H1 (cell line): ENCODE measurements around the gene PTCH1. TPM values are rescaled to one million over a fixed set of nuclear protein-coding genes. Genes with fewer than 3 reads are reported as not detected.

Experiments
- JUND ChIP-seq: IDR thresholded peaks from 2 replicates; pipeline ENCODE4 v1.6.1; 2011; ENCODE audit warnings: mild to moderate bottlenecking, improper control_type of control experiment, low read length
- RNF2 ChIP-seq: fragments of 200-900, 300-1000 bp; sonication (generic); IDR thresholded peaks from 2 replicates; pipeline ENCODE4 v1.7.1; 2016; ENCODE audit warnings: borderline replicate concordance, low read depth, mild to moderate bottlenecking, antibody characterized with exemption, low read length; ENCODE audit not compliant: poor library complexity, severe bottlenecking; ENCODE audit errors: missing control alignments
- SIN3A ChIP-seq, 2 experiments: IDR thresholded peaks in 1 of 2; conservative IDR thresholded peaks in 1 of 2; 2 replicates each; pipeline ENCODE4 v1.6.1; 2011 to 2012; ENCODE audit warnings: low read length in 2 of 2, improper control_type of control experiment in 1 of 2, low read depth in 1 of 2, mild to moderate bottlenecking in 1 of 2
- polyA plus RNA-seq, 7 experiments: library from polyadenylated mRNA; depleted of rRNA in 3 of 7; stranded (reverse) in 5 of 7; unstranded in 2 of 7; fragments of >200 nt in 5 of 7; fragments of 200-250 nt in 2 of 7; gene quantifications; 1 replicate in 5 of 7; 2 replicates in 1 of 7; 4 replicates in 1 of 7; pipeline versions ENCODE4 v1.2.1 to v1.2.3, GENCODE V29; 2011 to 2013; ENCODE audit warnings: missing spikeins in 2 of 7, mixed read lengths in 2 of 7
- total RNA-seq: library from RNA; stranded (reverse); fragmentation: NEBNext Ultra II Directional; extraction: Animal tissue kit (Norgen Biotek cat#: 25700); gene quantifications from 2 replicates; pipeline ENCODE4 v1.2.1, GENCODE V29; 2021

Gene PTCH1
- total and polyA plus RNA-seq, 2 of the 8 experiments (the other 6 are each of a cell fraction or from before 2014, with no cell fraction given), result 6.4 to 34.1 TPM

GRCh38 chr9:95431286-95431685, 85.5 kb downstream of the PTCH1 start (continued):
- no peak for TF ChIP-seq SIN3A (conservative IDR thresholded peaks at IDR 0.05 in 1 of 2, IDR thresholded peaks at IDR 0.05 in 1 of 2; ENCODE audit: low read depth in 1 of 2, low read length in 2 of 2)
- TF ChIP-seq JUND, result no peak
- TF ChIP-seq RNF2, result no peak
- TF ChIP-seq, all 59 proteins: peak for 0
